ENCODE data around the gene GALNT18.

GALNT18 gene

GRCh38 chr11:11622772-11623171, 967 bp upstream of the GALNT18 start:
- peak; percentile 10 for DNase-seq

- no peak for DNase-seq
Measured at GRCh38 chr11:11622340-11622706, 518 bp upstream of the GALNT18 start.

DNA sequence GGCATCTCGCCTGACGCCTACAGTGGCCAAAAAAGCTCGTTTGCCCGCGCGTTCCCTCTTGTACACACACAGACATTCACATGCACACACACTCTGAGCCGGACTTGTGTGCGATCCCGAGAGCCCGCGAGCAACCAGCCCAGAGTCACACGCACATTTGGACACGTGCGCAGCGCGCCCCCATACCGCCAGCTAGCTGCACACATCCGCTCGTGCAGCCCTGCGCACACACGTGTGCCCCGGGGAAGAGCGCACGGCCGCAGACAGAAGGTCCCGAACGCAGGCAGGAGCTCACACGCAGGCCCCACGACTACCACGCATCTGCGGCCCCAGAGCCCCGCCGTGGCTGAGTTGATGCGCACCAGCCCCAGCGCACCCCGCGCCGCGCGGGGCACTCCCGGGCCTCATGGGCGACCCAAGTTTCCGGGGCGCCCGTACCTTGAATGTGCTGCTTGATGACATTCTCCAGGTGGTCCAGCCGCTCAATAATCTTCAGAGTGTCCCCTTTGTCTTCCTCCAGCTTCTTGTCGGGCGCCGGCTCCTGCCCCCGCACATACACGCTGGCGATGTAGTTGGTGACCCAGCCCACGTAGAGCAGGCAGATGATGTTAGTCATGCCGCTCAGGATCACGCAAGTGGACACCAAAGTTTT, 758 bp downstream of the GALNT18 start:
- DNase-seq, result no peak

- DNase-seq, result peak; percentile 50
Measured at GRCh38 chr11:11620173-11620920, 1.5 kb downstream of the GALNT18 start.

GRCh38 chr11:11618973-11619435, 2.8 kb downstream of the GALNT18 start:
- no peak for DNase-seq

DNA sequence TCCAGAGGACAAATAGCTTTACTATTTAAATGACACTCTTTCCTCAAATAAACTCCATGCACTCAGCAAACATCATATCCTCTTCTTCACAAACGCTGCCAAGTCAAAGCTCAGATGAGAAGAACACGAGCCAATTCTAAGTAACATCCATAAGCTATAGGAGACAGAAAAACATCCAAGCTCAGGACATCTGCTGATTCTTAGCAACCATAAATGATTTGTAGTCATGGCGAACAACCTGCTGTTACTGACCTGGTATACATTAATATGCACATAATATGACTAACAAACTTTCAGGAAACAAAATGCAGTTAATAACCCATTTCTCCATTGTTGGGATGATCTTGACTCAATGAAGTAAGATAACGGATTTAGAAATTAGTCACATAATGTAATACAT, 6.7 kb downstream of the GALNT18 start:
- peak; percentile 18 for DNase-seq

- no peak for DNase-seq
Measured at GRCh38 chr11:11612439-11612838, 9.4 kb downstream of the GALNT18 start.

DNA sequence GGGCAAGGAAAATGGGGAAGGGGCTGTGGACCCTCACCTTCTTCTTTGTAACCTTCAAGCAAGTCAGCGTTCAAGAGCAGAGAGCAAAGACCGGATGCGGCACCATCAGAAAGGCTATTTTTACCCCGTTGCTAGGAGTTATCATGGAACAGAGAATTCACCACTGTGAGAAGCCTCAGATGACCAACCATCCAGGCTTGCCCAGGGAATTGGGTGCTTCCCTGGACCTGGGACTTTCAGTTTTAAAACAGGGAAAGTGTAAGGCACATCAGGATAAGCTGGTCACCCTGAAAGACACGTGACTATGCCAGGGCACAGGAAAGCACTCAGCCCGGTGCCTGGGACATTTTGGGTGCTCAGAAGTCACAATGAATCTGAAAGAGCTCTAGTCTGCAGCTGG, 10.4 kb downstream of the GALNT18 start:
- no peak for DNase-seq

- DNase-seq, result peak; percentile 32
Measured at GRCh38 chr11:11608783-11609232, 13.0 kb downstream of the GALNT18 start.

DNA sequence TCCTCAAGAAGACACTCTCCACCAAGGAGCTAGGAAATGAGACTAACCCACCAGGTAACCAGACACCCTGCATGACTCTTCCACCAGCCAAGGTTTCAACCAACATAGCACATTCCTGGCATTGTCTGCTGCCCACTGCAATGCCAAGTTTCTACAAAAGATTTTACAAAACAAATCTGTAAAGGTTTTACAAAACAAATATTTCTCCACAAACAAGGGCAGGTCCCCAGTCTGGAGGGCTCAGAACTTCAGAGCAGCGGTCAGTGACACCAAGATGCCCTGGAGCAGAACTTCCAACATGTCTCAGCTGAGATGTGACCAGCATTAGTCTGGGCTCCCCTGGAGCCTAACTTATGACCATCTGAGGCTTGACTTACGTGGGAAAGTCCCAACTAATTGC, 14.0 kb downstream of the GALNT18 start:
- DNase-seq, result no peak

DNA sequence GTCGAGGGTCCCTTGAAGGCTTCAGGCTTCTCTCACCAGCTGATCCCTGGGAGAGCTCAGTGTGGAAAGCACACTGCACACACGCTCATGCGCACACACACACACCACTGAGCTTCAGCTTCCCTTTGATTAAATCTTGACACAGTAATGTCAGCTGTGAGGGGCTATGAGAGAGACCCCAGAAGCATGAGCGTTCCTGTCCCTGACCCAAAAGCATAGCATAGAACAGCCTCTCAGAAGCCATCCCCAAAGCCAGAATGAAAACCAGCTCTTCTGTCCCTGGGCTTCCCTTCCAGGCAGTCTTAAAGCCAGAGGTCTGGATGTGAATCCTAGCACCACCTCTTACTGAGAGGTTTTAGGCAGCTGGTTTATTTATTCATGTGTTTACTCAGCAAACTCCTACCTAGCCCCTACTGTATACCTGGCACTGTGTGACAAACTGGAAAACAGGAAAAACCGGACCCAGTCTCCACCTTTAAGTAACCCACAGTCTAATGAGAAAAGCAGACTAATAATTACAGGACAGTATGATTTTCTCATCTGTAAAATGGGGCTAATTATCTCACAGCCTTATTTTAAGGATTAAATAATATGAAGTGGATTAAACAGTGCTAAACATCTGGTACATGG, 15.9 kb downstream of the GALNT18 start:
- peak; percentile 36 for DNase-seq

- DNase-seq, result no peak
Measured at GRCh38 chr11:11605181-11605580, 16.6 kb downstream of the GALNT18 start.

- DNase-seq, result no peak
Measured at GRCh38 chr11:11604370-11604990, 17.3 kb downstream of the GALNT18 start.

- no peak for DNase-seq
Measured at GRCh38 chr11:11602011-11602410, 19.8 kb downstream of the GALNT18 start.

- no peak for DNase-seq
Measured at GRCh38 chr11:11600288-11600687, 21.5 kb downstream of the GALNT18 start.

DNA sequence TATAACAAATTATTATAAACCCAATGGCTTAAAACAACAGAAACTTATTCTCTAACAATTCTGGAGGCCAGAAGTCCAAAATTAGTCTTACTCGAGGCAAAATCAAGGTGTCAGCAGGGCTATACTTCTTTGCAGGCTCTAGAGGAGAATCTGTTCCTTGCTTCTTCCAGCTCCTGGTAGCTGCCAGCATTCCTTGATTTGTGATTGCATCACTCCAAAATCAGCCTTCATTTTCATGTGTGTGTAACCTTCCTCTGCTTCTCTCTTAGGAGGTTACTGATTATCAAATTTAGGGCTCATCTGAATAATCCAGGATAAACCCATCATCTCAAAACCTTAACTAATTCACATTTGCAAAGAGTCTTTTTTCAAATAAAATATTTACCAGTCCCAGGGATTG, 23.6 kb downstream of the GALNT18 start:
- no peak for DNase-seq

DNA sequence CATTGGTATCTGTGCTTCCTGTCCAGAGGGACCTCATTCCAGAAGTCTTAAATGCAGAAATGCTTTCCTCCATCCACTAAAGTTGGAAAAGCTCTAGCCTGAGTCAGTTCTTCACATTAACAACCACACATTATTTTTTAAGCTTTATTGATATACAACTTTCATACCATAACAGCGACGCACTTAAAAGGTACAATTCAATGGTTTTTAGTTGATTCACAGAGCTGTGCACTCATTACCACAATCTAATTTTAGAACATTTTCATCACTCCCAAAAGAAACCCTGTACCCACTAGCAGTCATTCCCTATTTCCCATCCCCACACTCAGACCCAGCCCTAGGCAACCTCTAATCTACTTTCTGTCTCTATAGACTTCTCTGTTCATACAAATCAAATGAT, 27.6 kb downstream of the GALNT18 start:
- no peak for DNase-seq

- DNase-seq, result no peak
Measured at GRCh38 chr11:11592146-11592684, 29.6 kb downstream of the GALNT18 start.

- no peak for DNase-seq
Measured at GRCh38 chr11:11589437-11589836, 32.4 kb downstream of the GALNT18 start.

GRCh38 chr11:11588891-11589290, 32.9 kb downstream of the GALNT18 start:
- no peak for DNase-seq

DNA sequence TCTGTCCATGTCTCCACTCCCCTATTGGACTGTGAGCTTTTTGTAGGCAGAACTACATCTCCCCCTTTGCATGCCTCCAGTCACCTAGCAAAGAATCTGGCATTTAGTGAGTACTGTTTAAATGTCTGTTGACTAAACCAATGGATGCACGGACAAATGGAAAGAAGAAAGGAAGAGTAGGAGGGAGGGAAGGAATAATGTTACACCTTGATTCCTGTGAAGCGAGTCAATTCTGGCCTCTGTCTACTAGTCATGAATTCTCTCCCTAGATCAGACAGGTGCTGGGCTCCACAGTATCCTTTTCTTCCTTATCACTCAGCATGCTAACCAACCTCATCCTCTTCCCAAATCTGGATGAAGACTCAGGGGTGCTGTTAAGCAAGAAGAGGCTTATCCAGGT, 33.6 kb downstream of the GALNT18 start:
- no peak for DNase-seq

GRCh38 chr11:11587122-11587521, 34.7 kb downstream of the GALNT18 start:
- no peak for DNase-seq

DNA sequence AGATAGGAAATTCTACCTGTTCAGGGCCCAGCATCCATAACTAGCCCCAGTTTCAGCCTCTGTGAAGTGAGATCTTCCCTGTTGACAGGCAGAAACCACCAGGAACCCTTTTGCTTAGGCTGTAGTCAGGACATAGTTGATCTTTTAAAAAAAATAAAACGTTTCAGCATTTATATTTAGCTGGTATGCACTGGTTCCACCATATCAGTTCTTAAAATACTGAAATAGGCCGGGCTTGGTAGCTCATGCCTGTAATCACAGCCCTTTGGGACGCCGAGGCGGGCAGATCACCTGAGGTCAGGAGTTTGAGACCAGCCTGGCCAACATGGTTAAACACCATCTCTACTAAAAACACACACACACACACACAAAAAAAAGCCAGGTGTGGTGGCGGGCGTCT, 35.3 kb downstream of the GALNT18 start:
- DNase-seq, result no peak

Data from NCI-H2029 treated with DMSO at 0.1 percent for 48 hours (cell line).